Stimulated activated CD8-positive, alpha-beta memory T cell treated with anti-CD3 and anti-CD28 coated beads, Interleukin-12 subunit alpha, Interleukin-12 subunit beta, amount 100 ng/mL, for 1 hour (primary cell): Measurements from ENCODE around the gene OR2A25.

Experiments used
- DNase-seq: peaks from one replicate; pipeline ENCODE4 v3.0.0-alpha.2; 2020; ENCODE audit warnings: low read depth

OR2A25 gene

DNA sequence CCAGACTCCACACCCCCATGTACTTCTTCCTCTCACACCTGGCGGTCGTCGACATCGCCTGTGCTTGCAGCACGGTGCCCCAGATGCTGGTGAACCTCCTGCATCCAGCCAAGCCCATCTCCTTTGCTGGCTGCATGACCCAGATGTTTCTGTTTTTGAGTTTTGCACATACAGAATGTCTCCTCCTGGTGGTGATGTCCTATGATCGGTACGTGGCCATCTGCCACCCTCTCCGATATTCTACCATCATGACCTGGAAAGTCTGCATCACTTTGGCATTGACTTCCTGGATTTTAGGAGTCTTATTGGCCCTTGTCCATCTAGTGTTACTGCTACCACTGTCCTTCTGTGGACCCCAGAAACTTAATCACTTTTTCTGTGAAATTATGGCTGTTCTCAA lies 4.8 kb downstream of the OR2A25 start:
- DNase-seq, result no peak

DNA sequence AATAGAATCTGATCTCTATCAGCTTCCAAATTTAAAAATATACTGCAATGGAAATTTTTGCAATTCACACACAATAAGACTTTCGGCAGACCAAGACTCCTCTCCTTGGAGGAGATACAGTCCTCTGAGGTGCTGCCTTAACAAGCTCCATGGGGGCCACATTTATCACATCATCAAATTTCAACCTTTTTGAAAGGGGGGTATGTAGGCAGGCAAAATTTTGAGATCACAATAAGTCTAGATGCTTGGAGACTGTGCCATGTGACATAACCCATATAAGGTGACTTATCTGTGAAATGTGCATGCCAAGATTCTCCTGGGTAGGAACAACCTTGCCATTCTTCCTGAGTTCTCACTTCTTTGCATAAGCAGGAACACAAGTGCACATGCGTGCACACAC lies 16.4 kb downstream of the OR2A25 start, which contains the start of gene OR2A12:
Gene OR2A12 (plus strand): TSS at position 301 of the 400 bp plus-strand sequence. CDS start 8,830 bp downstream, outside the sequence.
- no peak for DNase-seq

DNA sequence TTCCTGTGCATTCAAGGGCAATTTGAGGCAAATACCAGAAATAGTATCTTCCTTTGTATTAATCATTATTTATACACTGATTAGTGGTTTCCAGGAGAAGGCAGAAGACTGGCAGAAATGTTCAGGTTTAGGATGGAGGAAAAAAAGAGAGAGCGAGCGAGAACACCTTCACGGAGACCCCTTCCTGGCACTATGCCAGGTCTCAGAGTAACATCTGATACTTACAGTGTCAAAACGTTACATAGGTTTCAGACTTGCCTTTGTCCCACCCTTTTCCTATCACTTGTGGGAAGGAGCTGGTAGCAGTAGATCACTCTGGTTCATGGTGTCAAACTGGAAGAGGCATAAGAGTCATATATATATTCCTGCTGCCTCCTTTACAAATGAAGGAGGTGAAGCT lies 17.1 kb downstream of the OR2A25 start:
- no peak for DNase-seq

DNA sequence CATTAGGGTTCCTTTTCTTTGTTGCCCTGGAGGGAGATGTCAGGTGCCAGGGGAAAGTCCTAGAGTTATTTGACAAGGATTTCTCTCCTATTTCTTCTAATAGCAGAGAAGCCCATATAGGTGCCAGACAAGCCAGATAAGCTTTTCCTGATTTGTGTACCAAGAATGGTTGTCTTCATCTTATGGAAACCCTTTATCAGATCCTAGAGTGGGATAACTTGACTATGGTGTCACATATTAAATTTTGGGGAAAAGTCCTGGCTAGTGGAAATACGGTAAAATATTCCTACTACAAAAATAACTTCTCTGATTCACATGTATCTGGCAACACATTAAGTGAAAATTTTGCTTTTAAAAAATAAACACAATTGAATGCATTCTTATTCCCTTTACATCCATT lies 17.6 kb downstream of the OR2A25 start:
- DNase-seq, result no peak

DNA sequence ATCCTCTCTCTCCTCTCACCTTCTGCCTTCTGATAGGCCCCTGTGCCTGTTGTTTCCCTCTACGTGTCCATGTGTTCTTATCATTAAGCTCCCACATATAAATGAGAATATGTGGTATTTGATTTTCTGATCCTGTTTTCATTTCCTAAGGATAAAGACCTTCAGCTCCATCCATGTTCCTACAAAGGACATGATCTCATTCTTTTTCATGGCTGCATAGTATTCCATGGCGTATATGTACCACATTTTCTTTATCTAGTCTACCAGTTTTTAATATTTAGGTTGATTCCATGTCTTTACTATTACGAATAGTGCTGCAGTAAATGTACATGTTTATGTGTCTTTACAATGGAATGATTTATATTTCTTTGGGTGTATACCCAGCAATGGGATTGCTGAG lies 21.1 kb downstream of the OR2A25 start:
- no peak for DNase-seq

DNA sequence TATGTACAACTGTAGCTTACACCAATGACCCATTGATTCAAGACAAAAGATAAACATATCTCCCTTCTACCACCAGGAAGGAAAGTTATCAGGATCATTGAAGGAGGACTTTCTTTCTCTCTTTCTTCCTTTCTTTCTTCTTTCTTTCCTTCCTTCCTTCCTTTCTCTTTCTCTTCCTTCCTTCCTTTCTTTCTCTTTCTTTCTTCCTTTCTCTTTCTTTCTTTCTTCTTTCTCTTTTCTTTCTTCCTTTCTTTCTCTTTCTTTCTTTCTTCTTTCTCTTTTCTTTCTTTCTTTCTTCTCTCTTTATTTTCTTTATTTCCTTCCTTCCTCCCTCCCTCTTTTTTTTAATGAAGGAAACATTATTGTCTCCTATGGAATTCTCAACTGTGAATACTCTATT lies 29.2 kb downstream of the OR2A25 start:
- DNase-seq, result no peak

DNA sequence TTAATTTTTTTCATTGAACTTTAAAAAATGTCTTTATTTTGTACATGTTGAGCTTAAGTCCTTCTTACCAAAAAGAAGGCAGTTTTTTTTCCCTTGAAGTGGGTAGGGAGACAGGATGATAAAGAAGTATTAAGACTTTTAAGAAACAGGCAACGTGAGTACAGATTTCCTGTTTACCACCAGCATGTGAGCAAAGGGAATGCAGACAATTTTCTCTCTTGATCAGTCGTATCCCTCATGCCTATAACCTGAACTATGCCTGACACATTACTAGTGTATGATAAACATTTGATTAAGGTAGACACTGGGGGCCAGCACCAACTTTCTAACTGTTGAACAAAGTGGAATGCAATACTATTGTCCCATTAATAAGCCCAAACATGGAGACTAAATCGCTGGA lies 31.0 kb downstream of the OR2A25 start:
- DNase-seq, result no peak

DNA sequence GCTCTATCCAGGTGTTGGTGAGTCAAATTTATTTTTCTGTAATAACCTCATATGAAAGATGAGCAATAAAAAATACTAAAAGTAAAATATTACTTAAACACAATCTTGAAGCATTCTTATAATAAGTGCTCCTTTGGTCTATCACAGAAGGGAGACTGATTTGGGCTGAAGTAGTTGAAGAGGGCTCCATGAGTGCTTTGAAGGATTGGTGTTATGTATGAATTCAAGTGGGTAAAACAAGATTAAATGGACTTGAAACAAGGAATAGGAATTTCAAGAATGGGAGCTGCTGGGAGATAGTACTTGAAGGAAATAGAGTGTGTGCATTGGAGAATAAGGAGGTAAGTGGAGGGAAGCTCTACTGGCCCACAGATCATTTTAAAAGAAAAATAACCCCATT lies 32.4 kb downstream of the OR2A25 start:
- DNase-seq, result no peak

DNA sequence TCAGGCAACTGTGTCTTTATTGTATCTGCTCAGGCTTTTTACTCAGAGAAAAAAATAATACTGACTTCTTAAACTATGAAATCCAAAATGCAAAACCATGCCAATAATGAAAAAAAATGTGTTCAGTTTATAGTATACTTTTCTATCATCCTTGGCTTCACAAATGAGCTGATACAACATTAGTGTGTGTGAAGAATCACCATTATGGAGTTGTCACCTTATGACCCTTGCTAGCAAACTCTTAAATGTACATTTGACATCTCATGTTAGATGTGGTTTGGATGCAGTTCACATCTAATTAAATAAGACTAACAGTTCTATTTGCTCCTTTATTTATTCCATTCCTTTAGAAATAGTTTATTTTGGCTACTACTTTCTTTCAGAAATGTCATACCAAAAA lies 35.6 kb downstream of the OR2A25 start:
- DNase-seq, result no peak

DNA sequence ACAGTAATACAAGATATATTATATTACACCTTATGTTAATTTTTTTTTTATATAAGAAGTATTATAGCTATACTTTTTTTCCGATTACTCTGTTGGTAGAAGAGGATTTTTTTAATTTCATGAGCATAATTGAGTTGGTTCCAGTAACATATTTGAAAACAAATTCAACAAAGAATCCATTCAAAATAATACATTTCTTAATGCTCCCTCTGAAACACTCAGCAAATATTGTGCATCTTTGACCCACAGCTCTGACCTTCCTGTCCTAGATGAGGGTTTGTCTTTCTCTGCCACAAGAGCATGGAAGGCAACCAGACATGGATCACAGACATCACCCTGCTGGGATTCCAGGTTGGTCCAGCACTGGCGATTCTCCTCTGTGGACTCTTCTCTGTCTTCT lies 39.7 kb downstream of the OR2A25 start, which contains the start of gene OR2A2:
Gene OR2A2 (plus strand): TSS at position 301 of the 400 bp plus-strand sequence. CDS start 0 bp downstream, at position 301.
- DNase-seq, result no peak

DNA sequence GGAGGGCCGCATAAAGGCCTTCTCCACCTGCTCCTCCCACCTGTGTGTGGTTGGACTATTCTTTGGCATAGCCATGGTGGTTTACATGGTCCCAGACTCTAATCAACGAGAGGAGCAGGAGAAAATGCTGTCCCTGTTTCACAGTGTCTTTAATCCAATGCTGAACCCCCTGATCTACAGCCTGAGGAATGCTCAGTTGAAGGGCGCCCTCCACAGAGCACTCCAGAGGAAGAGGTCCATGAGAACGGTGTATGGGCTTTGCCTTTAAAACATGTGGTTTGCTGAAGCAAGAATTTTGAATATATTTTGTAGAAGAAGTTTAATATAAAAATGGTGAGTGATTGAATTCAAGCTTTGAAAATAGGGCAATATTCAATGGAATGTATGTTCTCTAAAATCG lies 40.7 kb downstream of the OR2A25 start:
- no peak for DNase-seq

DNA sequence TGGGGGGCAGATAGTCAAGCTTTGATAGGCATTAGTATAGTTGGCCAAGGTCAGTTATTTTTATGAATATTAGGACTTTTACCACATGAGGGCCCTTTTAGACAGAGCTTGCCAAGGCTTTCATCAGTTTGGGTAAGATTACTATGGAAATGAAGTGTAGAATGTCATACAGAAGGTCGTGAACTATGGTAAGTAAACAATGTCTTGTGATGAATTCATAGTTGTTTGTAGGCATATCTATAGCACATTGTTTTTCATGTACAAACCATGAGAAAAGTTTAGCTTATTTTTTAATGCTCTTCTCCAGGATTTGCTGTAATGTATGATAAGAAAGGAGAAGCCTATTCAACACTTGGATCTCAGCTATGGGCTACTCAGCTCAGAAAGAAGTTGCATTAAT lies 44.0 kb downstream of the OR2A25 start:
- DNase-seq, result no peak

DNA sequence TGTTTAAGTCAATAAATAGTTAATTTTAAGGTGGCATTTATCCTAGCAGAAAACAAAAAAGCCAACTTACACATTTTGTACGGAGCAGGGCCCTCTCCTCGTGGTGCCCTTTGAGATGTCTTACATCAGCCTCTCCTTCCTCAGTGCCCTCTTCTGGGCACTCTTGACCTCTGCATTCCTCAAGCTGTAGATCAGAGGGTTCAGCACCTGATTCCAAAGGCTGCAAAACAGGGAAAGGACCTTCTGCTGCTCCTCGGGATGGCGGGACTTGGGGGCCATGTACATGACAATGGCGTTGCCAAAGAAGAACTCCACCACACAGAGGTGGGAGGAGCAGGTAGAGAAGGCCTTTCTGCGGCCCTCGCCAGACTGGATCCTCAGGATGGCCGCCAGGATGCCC lies 48.7 kb downstream of the OR2A25 start:
- no peak for DNase-seq

DNA sequence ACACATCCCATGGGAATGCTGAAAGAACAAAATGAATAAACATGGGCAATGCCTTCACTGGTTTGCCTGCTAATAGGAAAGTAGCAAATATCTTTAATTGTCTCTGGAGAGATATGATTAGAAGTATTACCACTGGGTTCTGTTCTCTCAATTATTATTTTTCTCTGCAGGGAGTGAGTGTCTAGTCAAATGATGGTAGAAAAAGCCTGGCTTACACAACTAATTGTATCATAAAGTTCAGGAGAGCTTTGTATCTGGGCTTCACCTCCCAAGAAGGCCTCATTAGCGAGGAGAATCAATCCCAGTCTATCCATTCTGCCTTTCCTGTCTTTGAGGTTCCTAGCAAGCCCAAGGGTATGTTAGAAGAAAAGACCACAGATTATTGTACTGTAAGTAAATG lies 53.3 kb downstream of the OR2A25 start, which contains the start of gene OR2A14:
Gene OR2A14 (plus strand): TSS at position 301 of the 400 bp plus-strand sequence. CDS start 5,937 bp downstream, outside the sequence.
- DNase-seq, result no peak
